ENCODE measurements around the gene ASPSCR1. TPM values are rescaled to one million over a fixed set of nuclear protein-coding genes. Genes with fewer than 3 reads are reported as not detected.
A peak's percentile ranks its signal among the peaks of the same experiment; 100 is the strongest.

The ASPSCR1 gene
- total and polyA plus RNA-seq, 2 of the 8 experiments (the other 6 are each of a cell fraction or from before 2014, with no cell fraction given), result 33.3 to 43.7 TPM

- Histone ChIP-seq H3K9me3 (ENCODE audit: insufficient read depth in 2 of 2, low read depth in 1 of 2, low read length in 1 of 2) (no peaks in the 10 kb centered on the region), H2BK15ac (ENCODE audit: low read length) (0 out of 2 replicates have a peak overlapping the region, but pooled peaks have one; percentile 16), H3K4me1 (replicated peaks in 1 of 4; ENCODE audit: control insufficient read depth in 3 of 4, insufficient read depth in 4 of 4, low read length in 3 of 4) (peaks cover 0 to 7% (median 3%) of the 10 kb centered on the region in 4 experiments; a peak in 5 of 7 replicates), H2AK5ac (ENCODE audit: low read depth, low read length) (no peak overlapping the region), H4K8ac (ENCODE audit: extremely low read depth, insufficient read depth, low read length) (no peak overlapping the region; the same call in 1 of the 2 replicates), H2BK120ac (replicated peaks; ENCODE audit: low read depth, low read length) (no peak overlapping the region), H2AFZ (ENCODE audit: low read length) (no peak overlapping the region), H3K4ac (replicated peaks; ENCODE audit: insufficient read length, low read depth, low read length) (no peak overlapping the region), H3K4me3 (ENCODE audit: extremely low read depth in 1 of 4, insufficient read depth in 2 of 4, low read depth in 3 of 4, low read length in 4 of 4) (no peak overlapping the region), H3K36me3 (ENCODE audit: control insufficient read depth in 2 of 4, insufficient read depth in 4 of 4, low read length in 3 of 4) (no peaks in the 10 kb centered on the region; a peak in 1 of 8 replicates), H3K27me3 (replicated peaks in 1 of 4; ENCODE audit: control insufficient read depth in 3 of 4, extremely low read depth in 1 of 4, insufficient read depth in 3 of 4, low read length in 3 of 4) (no peaks in the 10 kb centered on the region), H3K9ac (replicated peaks in 1 of 4; ENCODE audit: extremely low read depth in 1 of 4, low read depth in 3 of 4, low read length in 3 of 4) (no peak overlapping the region), H3K23ac (ENCODE audit: insufficient read length) (no peak overlapping the region), H3K27ac (ENCODE audit: low read depth, low read length) (no peak overlapping the region), H3K79me2 (ENCODE audit: control insufficient read depth in 1 of 2, insufficient read depth in 2 of 2, low read length in 2 of 2) (peaks cover 0 to 7% of the 10 kb centered on the region in 2 experiments; a peak in 1 of 4 replicates), H2BK12ac (ENCODE audit: low read depth, low read length) (no peak overlapping the region), H4K20me1 (replicated peaks in 1 of 2; ENCODE audit: control insufficient read depth in 1 of 2, insufficient read depth in 2 of 2, low read length in 2 of 2) (peaks cover 9 to 18% of the 10 kb centered on the region in 2 experiments), H3K79me1 (ENCODE audit: low read depth, low read length) (peaks cover 1% of the 10 kb centered on the region; the same call in 1 of the 2 replicates), H2BK5ac (ENCODE audit: low read depth, low read length) (no peak overlapping the region; the same call in 1 of the 2 replicates), H2BK20ac (ENCODE audit: low read length) (no peak overlapping the region), H3K18ac (ENCODE audit: extremely low read depth, low read length) (no peak overlapping the region), H4K91ac (replicated peaks; ENCODE audit: insufficient read length, low read length) (no peak overlapping the region), H4K5ac (ENCODE audit: insufficient read length, low read depth, low read length) (peak overlapping the region; percentile 31), H3K4me2 (ENCODE audit: insufficient read depth in 1 of 2, low read depth in 2 of 2, low read length in 2 of 2) (no peak overlapping the region), H3K14ac (ENCODE audit: insufficient read length) (no peak overlapping the region), H3K23me2 (ENCODE audit: low read depth, low read length) (peaks cover 3% of the 10 kb centered on the region; the same call in 1 of the 2 replicates), H3K56ac (replicated peaks; ENCODE audit: insufficient read length, low read depth, low read length) (no peak overlapping the region)
- 91% methylated on average over 21 of the region's 24 CpGs; no CpG with 5 or more reads in 1 of the 2 experiments for WGBS, 2 experiments (ENCODE audit: extremely low coverage in 1 of 2, insufficient coverage in 1 of 2, insufficient read length in 1 of 2, insufficient replicate concordance in 2 of 2, low coverage in 1 of 2, low lambda C conversion rate in 2 of 2, missing lambda C conversion rate in 1 of 2)
- no peak for TF ChIP-seq PHF8 (conservative IDR thresholded peaks at IDR 0.05; ENCODE audit: low read depth, low read length)
- no peak for TF ChIP-seq MAFK (IDR thresholded peaks at IDR 0.05; ENCODE audit: low read depth, low read length)
- TF ChIP-seq HDAC6 (IDR thresholded peaks at IDR 0.05; ENCODE audit: low read depth, low read length), result no peak
- TF ChIP-seq NANOG (IDR thresholded peaks at IDR 0.05; ENCODE audit: insufficient read depth, low read depth, low read length, poor library complexity, severe bottlenecking), result no peak
- no peak for TF ChIP-seq TAF7 (optimal IDR thresholded peaks at IDR 0.05; ENCODE audit: borderline replicate concordance, low read depth, low read length)
- no peak for TF ChIP-seq RXRA (IDR thresholded peaks at IDR 0.05; ENCODE audit: insufficient read depth, low read depth, low read length)
- TF ChIP-seq CHD1 (IDR thresholded peaks at IDR 0.05; ENCODE audit: low read depth, low read length), result no peak
- TF ChIP-seq CHD2 (IDR thresholded peaks at IDR 0.05; ENCODE audit: low read length), result no peak
- no peak for TF ChIP-seq NRF1 (IDR thresholded peaks at IDR 0.05; ENCODE audit: low read depth, low read length)
- no peak for TF ChIP-seq JUND (IDR thresholded peaks at IDR 0.05; ENCODE audit: low read length)
- FAIRE-seq, result no peak
- ChIA-PET POLR2A (ENCODE audit: partially characterized antibody) (interaction anchor here (0.7 to 2.8 kb wide), 13 partner anchors 9 to 103 kb away, joined by 3 to 9 read pairs (median 4); partner anchors contain the start of gene FASN), CTCF (ENCODE audit: partially characterized antibody) (interaction anchor here (0.6 to 2.7 kb wide), 9 partner anchors 11 to 187 kb away, joined by 3 to 20 read pairs (median 3); partner anchors contain the start of genes NOTUM and RAC3)
- DNase-seq (ENCODE audit: low read depth in 1 of 2, low spot score in 2 of 2), result no peak
Measured at GRCh38 chr17:82016875-82017459, 39.5 kb downstream of the ASPSCR1 start.
